ENCODE data around the gene CBLN2.

CBLN2 gene

GRCh38 chr18:72502671-72503431 lies 41.3 kb downstream of the CBLN2 start:
- no peak overlapping the region for H3K4me3 Mint-ChIP-seq
- H3K4me1 Mint-ChIP-seq (ENCODE audit: low read depth), result no peaks in the 10 kb centered on the region
- no peaks in the 10 kb centered on the region for H3K36me3 Mint-ChIP-seq (ENCODE audit: low read depth)
- H3K27me3 Mint-ChIP-seq (ENCODE audit: low read depth), result no peaks in the 10 kb centered on the region
- H3K9me3 Mint-ChIP-seq, result no peaks in the 10 kb centered on the region
- no peak overlapping the region for H3K27ac Mint-ChIP-seq

GRCh38 chr18:72492497-72492896 lies 51.6 kb downstream of the CBLN2 start:
- Mint-ChIP-seq H3K27me3 (ENCODE audit: low read depth) (no peaks in the 10 kb centered on the region), H3K4me1 (ENCODE audit: low read depth) (no peaks in the 10 kb centered on the region), H3K4me3 (no peak overlapping the region), H3K27ac (no peak overlapping the region), H3K9me3 (no peaks in the 10 kb centered on the region), H3K36me3 (ENCODE audit: low read depth) (no peaks in the 10 kb centered on the region)
